ENCODE data around the gene CERS6. TPM values are rescaled to one million over a fixed set of nuclear protein-coding genes. Genes with fewer than 3 reads are reported as not detected.

The CERS6 gene
- total and polyA plus RNA-seq, 2 of the 8 experiments (the other 6 are each of a cell fraction or from before 2014, with no cell fraction given), result 6.8 to 28.2 TPM

DNA sequence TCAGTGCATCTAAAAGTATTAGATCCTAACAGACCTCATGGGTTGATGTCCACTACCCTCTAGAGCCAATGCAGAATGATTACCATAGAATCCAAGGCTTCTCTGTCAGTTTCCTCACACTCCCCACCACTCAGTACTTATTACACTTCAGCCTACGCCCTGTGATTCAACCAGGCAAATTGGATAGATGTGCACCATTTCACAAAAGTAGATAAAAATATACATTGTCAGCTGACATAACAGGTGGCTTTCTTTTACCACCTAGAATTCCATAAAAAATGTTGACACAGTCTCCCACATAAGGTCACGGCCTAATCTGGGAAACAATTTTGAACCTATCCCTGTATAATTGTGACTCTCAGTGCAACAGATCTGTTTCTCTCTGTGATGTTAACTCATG lies 144.9 kb downstream of the CERS6 start:
- H3K4me3 ChIP-seq (ENCODE audit: extremely low read depth in 1 of 4, insufficient read depth in 2 of 4, low read depth in 3 of 4, low read length in 4 of 4), result no peak overlapping the region
- H4K5ac ChIP-seq (ENCODE audit: insufficient read length, low read depth, low read length), result no peak overlapping the region
- ChIA-PET CTCF (ENCODE audit: partially characterized antibody) (no interaction called here), POLR2A (ENCODE audit: partially characterized antibody) (no interaction called here)
- peaks cover 0 to 16% (median 0%) of the 10 kb centered on the region in 4 experiments; a peak in 3 of 8 replicates for H3K36me3 ChIP-seq (ENCODE audit: control insufficient read depth in 2 of 4, insufficient read depth in 4 of 4, low read length in 3 of 4)
- H3K27ac ChIP-seq (ENCODE audit: low read depth, low read length), result no peak overlapping the region
- H2AFZ ChIP-seq (ENCODE audit: low read length), result no peak overlapping the region
- no peak overlapping the region for H3K56ac ChIP-seq (replicated peaks; ENCODE audit: insufficient read length, low read depth, low read length)
- 92% methylated on average over 2 of the region's 2 CpGs; no CpG with 5 or more reads in 1 of the 2 experiments for WGBS, 2 experiments (ENCODE audit: extremely low coverage in 1 of 2, insufficient coverage in 1 of 2, insufficient read length in 1 of 2, insufficient replicate concordance in 2 of 2, low coverage in 1 of 2, low lambda C conversion rate in 2 of 2, missing lambda C conversion rate in 1 of 2)
- H3K14ac ChIP-seq (ENCODE audit: insufficient read length), result no peak overlapping the region
- FAIRE-seq, result no peak
- no peak for DNase-seq (ENCODE audit: low read depth in 1 of 2, low spot score in 2 of 2)
- H2BK120ac ChIP-seq (replicated peaks; ENCODE audit: low read depth, low read length), result no peak overlapping the region
- no peak overlapping the region for H2BK5ac ChIP-seq (ENCODE audit: low read depth, low read length)
- H2BK20ac ChIP-seq (ENCODE audit: low read length), result no peak overlapping the region
- no peak overlapping the region for H3K18ac ChIP-seq (ENCODE audit: extremely low read depth, low read length)
- peaks cover 0 to 21% of the 10 kb centered on the region in 2 experiments; a peak in 1 of 4 replicates for H3K79me2 ChIP-seq (ENCODE audit: control insufficient read depth in 1 of 2, insufficient read depth in 2 of 2, low read length in 2 of 2)
- no peaks in the 10 kb centered on the region for H3K27me3 ChIP-seq (replicated peaks in 1 of 4; ENCODE audit: control insufficient read depth in 3 of 4, extremely low read depth in 1 of 4, insufficient read depth in 3 of 4, low read length in 3 of 4)
- peaks cover 0 to 4% (median 1%) of the 10 kb centered on the region in 4 experiments; a peak in 2 of 7 replicates for H3K4me1 ChIP-seq (replicated peaks in 1 of 4; ENCODE audit: control insufficient read depth in 3 of 4, insufficient read depth in 4 of 4, low read length in 3 of 4)
- no peak overlapping the region for H4K8ac ChIP-seq (ENCODE audit: extremely low read depth, insufficient read depth, low read length)
- H3K4me2 ChIP-seq (ENCODE audit: insufficient read depth in 1 of 2, low read depth in 2 of 2, low read length in 2 of 2), result no peak overlapping the region
- H3K4ac ChIP-seq (replicated peaks; ENCODE audit: insufficient read length, low read depth, low read length), result no peak overlapping the region
- H3K9me3 ChIP-seq (ENCODE audit: insufficient read depth in 2 of 2, low read depth in 1 of 2, low read length in 1 of 2), result peaks cover 10 to 12% of the 10 kb centered on the region in 2 experiments
- no peak overlapping the region for H3K23ac ChIP-seq (ENCODE audit: insufficient read length)
- no peak overlapping the region for H2BK15ac ChIP-seq (ENCODE audit: low read length)
- H3K9ac ChIP-seq (replicated peaks in 1 of 4; ENCODE audit: extremely low read depth in 1 of 4, low read depth in 3 of 4, low read length in 3 of 4), result no peak overlapping the region
- no peaks in the 10 kb centered on the region for H4K20me1 ChIP-seq (replicated peaks in 1 of 2; ENCODE audit: control insufficient read depth in 1 of 2, insufficient read depth in 2 of 2, low read length in 2 of 2)
- TF ChIP-seq TEAD4 (IDR thresholded peaks at IDR 0.05; ENCODE audit: low read depth, low read length) (no peak), EGR1 (IDR thresholded peaks at IDR 0.05; ENCODE audit: borderline replicate concordance, low read depth, low read length) (no peak), RAD21 (IDR thresholded peaks at IDR 0.05 in 1 of 2, conservative IDR thresholded peaks at IDR 0.05 in 1 of 2; ENCODE audit: low read depth in 2 of 2, low read length in 2 of 2) (no peak), TAF7 (optimal IDR thresholded peaks at IDR 0.05; ENCODE audit: borderline replicate concordance, low read depth, low read length) (no peak), RBBP5 (IDR thresholded peaks at IDR 0.05; ENCODE audit: borderline replicate concordance, low read depth, low read length) (no peak), CBX5 (IDR thresholded peaks at IDR 0.05; ENCODE audit: low read depth, low read length) (no peak)
- no peak overlapping the region for H4K91ac ChIP-seq (replicated peaks; ENCODE audit: insufficient read length, low read length)
- H2BK12ac ChIP-seq (ENCODE audit: low read depth, low read length), result no peak overlapping the region
- H3K23me2 ChIP-seq (ENCODE audit: low read depth, low read length), result no peaks in the 10 kb centered on the region
- H3K79me1 ChIP-seq (ENCODE audit: low read depth, low read length), result no peaks in the 10 kb centered on the region
- no peak overlapping the region for H2AK5ac ChIP-seq (ENCODE audit: low read depth, low read length)
